K562 (cell line): Measurements from ENCODE around the gene SOS1. TPM values are rescaled to one million over a fixed set of nuclear protein-coding genes. Genes with fewer than 3 reads are reported as not detected.

Experiments
- ARID1B ChIP-seq: fragments of 450-650 bp; IDR thresholded peaks from 2 replicates; pipeline ENCODE4 v1.6.1; 2016; ENCODE audit warnings: antibody characterized with exemption, mild to moderate bottlenecking, inconsistent platforms
- ARID3A ChIP-seq: IDR thresholded peaks from 2 replicates; pipeline ENCODE4 v1.6.1; 2012; ENCODE audit warnings: low read depth, low read length, improper control_type of control experiment, borderline replicate concordance
- CEBPB ChIP-seq: fragments of 450-650 bp; IDR thresholded peaks from 2 replicates; pipeline ENCODE4 v1.6.1; 2016; ENCODE audit warnings: missing genetic modification characterization, missing compliant biosample characterization
- ETV5 ChIP-seq: sonication (generic); formaldehyde crosslinking; IDR thresholded peaks from 2 replicates; pipeline ENCODE4 v1.4.0; 2020; ENCODE audit warnings: low read depth, mild to moderate bottlenecking, missing genetic modification reagents
- MAFG ChIP-seq: fragments of 450-650 bp; conservative IDR thresholded peaks from 2 replicates; pipeline ENCODE4 v1.6.1; 2016; ENCODE audit warnings: missing genetic modification characterization, missing compliant biosample characterization
- MCM7 ChIP-seq, 2 experiments: fragments of 450-650 bp; IDR thresholded peaks; 2 replicates each; pipeline ENCODE4 v1.6.1; 2016 to 2018
- NR0B1 ChIP-seq: fragments of 450-650 bp; IDR thresholded peaks from one replicate; pipeline ENCODE4 v1.6.1; 2018; ENCODE audit warnings: mild to moderate bottlenecking, moderate library complexity; ENCODE audit not compliant: partially characterized antibody
- PHTF2 ChIP-seq: fragments of 250-450 bp; sonication (Bioruptor Pico); IDR thresholded peaks from 2 replicates; pipeline ENCODE4 v1.5.0; 2021; ENCODE audit warnings: mild to moderate bottlenecking
- POLR2A ChIP-seq: fragments of 450-650 bp; conservative IDR thresholded peaks from 2 replicates; pipeline ENCODE4 v1.6.1; 2016
- POLR2AphosphoS5 ChIP-seq: IDR thresholded peaks from 2 replicates; pipeline ENCODE4 v1.6.1; 2011; ENCODE audit warnings: mild to moderate bottlenecking, low read depth, low read length, moderate library complexity; ENCODE audit not compliant: control insufficient read depth, insufficient read depth
- STAT6 ChIP-seq: sonication (generic); formaldehyde crosslinking; IDR thresholded peaks from 2 replicates; pipeline ENCODE4 v1.8.1; 2023; ENCODE audit warnings: mild to moderate bottlenecking, missing genetic modification reagents
- TAF9B ChIP-seq: fragments of 450-650 bp; IDR thresholded peaks from 2 replicates; pipeline ENCODE4 v1.6.1; 2018; ENCODE audit warnings: mild to moderate bottlenecking; ENCODE audit not compliant: partially characterized antibody
- TRIM25 ChIP-seq: fragments of 450-650 bp; IDR thresholded peaks from 2 replicates; pipeline ENCODE4 v1.7.0; 2016; ENCODE audit warnings: borderline replicate concordance
- ZNF280B ChIP-seq: fragments of 250-450 bp; sonication (Bioruptor Pico); IDR thresholded peaks from 2 replicates; pipeline ENCODE4 v1.5.1; 2021; ENCODE audit warnings: mild to moderate bottlenecking
- ZNF449 ChIP-seq: fragments of 250-450 bp; sonication (Bioruptor Pico); IDR thresholded peaks from 2 replicates; pipeline ENCODE4 v1.8.0; 2022; ENCODE audit warnings: moderate library complexity, mild to moderate bottlenecking, inconsistent platforms
- polyA plus RNA-seq, 8 experiments: library from polyadenylated mRNA; depleted of rRNA in 4 of 8; stranded (reverse) in 5 of 8; unstranded in 3 of 8; fragments of >200 nt; fragmentation: Nextera tagmentation in 2 of 8; fragmentation: Illumina TruSeq in 1 of 8; extraction: Ambion mirVana in 2 of 8; extraction: Trizol in 1 of 8; gene quantifications; 2 replicates each; pipeline versions ENCODE4 v1.2.1 to v1.2.3, GENCODE V29; 2011 to 2014; ENCODE audit warnings: inconsistent platforms in 1 of 8, missing spikeins in 1 of 8
- total RNA-seq, 7 experiments: library from RNA; depleted of rRNA in 6 of 7; stranded (reverse); fragments of >200 nt in 6 of 7; fragmentation: Illumina TruSeq in 2 of 7; extraction: Trizol in 2 of 7; gene quantifications; 2 replicates each; pipeline versions ENCODE4 v1.2.1 to v1.2.3, GENCODE V29; 2011 to 2021; ENCODE audit warnings: low replicate concordance in 1 of 7

The SOS1 gene
- total and polyA plus RNA-seq, 9 of the 15 experiments (the other 6 are each of a cell fraction or from before 2014, with no cell fraction given) = 2.5 to 27.1 (median 16.3) TPM

- peak; percentile 47 for TF ChIP-seq TAF9B
- TF ChIP-seq MCM7 (IDR thresholded peaks at IDR 0.05) = no peak
- no peak for TF ChIP-seq ZNF280B (CRISPR knock-in tag)
- peak; percentile 83 for TF ChIP-seq ETV5 (CRISPR knock-in tag)
- TF ChIP-seq ARID3A = no peak
- peak; percentile 19; the same call in 1 of the 2 replicates for TF ChIP-seq ARID1B
- peak; percentile 69 for TF ChIP-seq POLR2AphosphoS5
- no peak for TF ChIP-seq NR0B1
- no peak for TF ChIP-seq STAT6 (CRISPR knock-in tag)
- no peak for TF ChIP-seq PHTF2
- TF ChIP-seq POLR2A = peak; percentile 84
- no peak for TF ChIP-seq MAFG (tag)
- no peak for TF ChIP-seq TRIM25
- peak; percentile 89; the same call in 1 of the 2 replicates for TF ChIP-seq CEBPB
- 0 out of 2 replicates have a peak, but pooled peaks have one; percentile 47 for TF ChIP-seq ZNF449 (CRISPR knock-in tag)
Measured at GRCh38 chr2:39124000-39124745, 3.3 kb upstream of the SOS1 start (continued).
